ENCODE measurements around the gene XPOT. TPM values are rescaled to one million over a fixed set of nuclear protein-coding genes. Genes with fewer than 3 reads are reported as not detected.

XPOT gene
- total and polyA plus RNA-seq, 2 of the 4 experiments (the other 2 are of a cell fraction) = 40.9 to 80.8 TPM

DNA sequence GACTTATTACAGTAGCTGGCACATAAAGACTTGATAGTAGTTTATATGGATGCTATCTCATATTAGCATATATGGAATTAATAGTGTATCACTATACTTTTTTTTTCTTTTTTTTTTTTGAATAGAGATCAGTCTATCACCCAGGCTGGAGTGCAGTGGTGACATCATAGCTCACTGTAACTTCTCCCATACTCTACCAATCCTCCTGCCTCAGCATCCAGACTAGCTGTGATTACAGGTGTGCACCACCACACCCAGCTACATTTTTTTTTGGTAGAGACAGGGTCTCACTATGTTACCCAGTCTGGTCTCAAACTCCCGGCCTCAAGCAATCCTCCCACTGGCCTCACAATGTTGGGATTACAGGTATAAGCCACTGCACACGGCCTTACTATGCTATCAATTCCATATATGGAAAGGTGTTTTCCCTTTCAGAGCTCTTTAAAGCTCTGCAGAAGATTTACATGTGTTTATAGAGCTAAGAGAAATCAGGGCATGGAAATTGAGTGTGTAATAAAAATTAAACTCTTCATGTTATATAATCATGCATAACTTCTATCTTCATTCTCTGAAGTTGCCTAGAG is 46.0 kb downstream of the XPOT start:
- H3K4me1 ChIP-seq (ENCODE audit: control insufficient read depth, insufficient read depth, low read length) = peaks cover 6% of the 10 kb centered on the region
- H2AFZ ChIP-seq (replicated peaks; ENCODE audit: low read length, poor library complexity) = no peak overlapping the region
- H2AK9ac ChIP-seq (replicated peaks; ENCODE audit: low read depth, low read length, poor library complexity) = no peak overlapping the region
- no peak overlapping the region for H3K4me2 ChIP-seq (ENCODE audit: low read depth, low read length)
- H3K14ac ChIP-seq (replicated peaks; ENCODE audit: low read depth, low read length) = no peak overlapping the region
- H3K9me1 ChIP-seq (ENCODE audit: insufficient read depth, low read length) = no peaks in the 10 kb centered on the region
- H2AK5ac ChIP-seq (ENCODE audit: low read depth, low read length) = no peak overlapping the region
- H3K27me3 ChIP-seq (ENCODE audit: control insufficient read depth, insufficient read depth, low read length) = no peaks in the 10 kb centered on the region
- intact Hi-C loops (cut with micrococcal nuclease) (no loop called here), in situ Hi-C loops (cut with MboI; ENCODE audit: low sequenced_read_pairs) (no loop called here), dilution Hi-C loops (cut with HindIII; ENCODE audit: low sequenced_read_pairs, unreplicated experiment) (no loop called here)
- H3K4me3 ChIP-seq (ENCODE audit: insufficient read depth, low read depth, low read length) = no peak overlapping the region
- no TSS peak for BruUV-seq (replicated peaks)
- no CpG with 5 or more reads among the region's 2 CpGs for WGBS, 2 experiments (ENCODE audit: extremely low coverage in 2 of 2, insufficient read length in 1 of 2)
- no peak overlapping the region for H3K9ac ChIP-seq (ENCODE audit: low read depth, low read length)
- H3K4ac ChIP-seq (ENCODE audit: low read depth, low read length) = no peak overlapping the region
- ChIA-PET CTCF (interaction anchor here (0.5 to 0.6 kb wide), 2 partner anchors 74 to 101 kb away, joined by 3 to 5 read pairs; no protein-coding TSS in a partner anchor), POLR2A (ENCODE audit: unreplicated experiment) (no interaction called here)
- H3K56ac ChIP-seq (ENCODE audit: extremely low read depth, insufficient read depth, low read length) = no peak overlapping the region
- H2BK15ac ChIP-seq (ENCODE audit: low read depth, low read length) = no peak overlapping the region
- peaks cover 12% of the 10 kb centered on the region for H4K20me1 ChIP-seq (ENCODE audit: insufficient read depth, low read length)
- no peak overlapping the region for H4K91ac ChIP-seq (ENCODE audit: insufficient read depth, low read depth, low read length)
- no peak overlapping the region for H3K18ac ChIP-seq (ENCODE audit: low read depth, low read length)
- no peak overlapping the region for H2BK5ac ChIP-seq (ENCODE audit: low read depth, low read length, poor library complexity, severe bottlenecking)
- no peak overlapping the region for H3K23ac ChIP-seq (ENCODE audit: low read depth, low read length)
- H3K79me1 ChIP-seq (ENCODE audit: low read depth in 1 of 2, low read length in 2 of 2) = peaks cover 3 to 17% of the 10 kb centered on the region in 2 experiments; a peak in 3 of 4 replicates
- no peak overlapping the region for H2BK20ac ChIP-seq (ENCODE audit: low read depth, low read length)
- H3K9me3 ChIP-seq (ENCODE audit: control insufficient read depth, insufficient read depth, low read length) = no peaks in the 10 kb centered on the region
- H3K36me3 ChIP-seq (ENCODE audit: control insufficient read depth, insufficient read depth, low read length) = peaks cover 19% of the 10 kb centered on the region
- no peak overlapping the region for H4K8ac ChIP-seq (ENCODE audit: low read depth in 2 of 2, low read length in 2 of 2)
- H4K5ac ChIP-seq (ENCODE audit: low read depth, low read length) = no peak overlapping the region
- no peak for DNase-seq
- TF ChIP-seq CEBPB (IDR thresholded peaks at IDR 0.05; ENCODE audit: low read depth, low read length) (no peak), CHD1 (IDR thresholded peaks at IDR 0.05; ENCODE audit: low read depth, low read length) (no peak), MAFK (IDR thresholded peaks at IDR 0.05; ENCODE audit: low read depth, low read length) (no peak), FOS (IDR thresholded peaks at IDR 0.05; ENCODE audit: low read depth, low read length) (no peak), BHLHE40 (IDR thresholded peaks at IDR 0.05; ENCODE audit: low read depth, low read length) (no peak), POLR2A (IDR thresholded peaks at IDR 0.05; ENCODE audit: low read depth, low read length) (no peak), NFE2L2 (IDR thresholded peaks at IDR 0.05; ENCODE audit: low read depth, low read length) (no peak), SMC3 (IDR thresholded peaks at IDR 0.05; ENCODE audit: low read depth, low read length) (no peak), MAZ (IDR thresholded peaks at IDR 0.05; ENCODE audit: borderline replicate concordance, low read depth, low read length) (no peak), MXI1 (IDR thresholded peaks at IDR 0.05; ENCODE audit: borderline replicate concordance, low read depth, low read length) (no peak), RFX5 (IDR thresholded peaks at IDR 0.05; ENCODE audit: low read depth, low read length) (no peak), RCOR1 (IDR thresholded peaks at IDR 0.05; ENCODE audit: insufficient replicate concordance, low read length) (no peak)
- TF ChIP-seq, protein P1, sequence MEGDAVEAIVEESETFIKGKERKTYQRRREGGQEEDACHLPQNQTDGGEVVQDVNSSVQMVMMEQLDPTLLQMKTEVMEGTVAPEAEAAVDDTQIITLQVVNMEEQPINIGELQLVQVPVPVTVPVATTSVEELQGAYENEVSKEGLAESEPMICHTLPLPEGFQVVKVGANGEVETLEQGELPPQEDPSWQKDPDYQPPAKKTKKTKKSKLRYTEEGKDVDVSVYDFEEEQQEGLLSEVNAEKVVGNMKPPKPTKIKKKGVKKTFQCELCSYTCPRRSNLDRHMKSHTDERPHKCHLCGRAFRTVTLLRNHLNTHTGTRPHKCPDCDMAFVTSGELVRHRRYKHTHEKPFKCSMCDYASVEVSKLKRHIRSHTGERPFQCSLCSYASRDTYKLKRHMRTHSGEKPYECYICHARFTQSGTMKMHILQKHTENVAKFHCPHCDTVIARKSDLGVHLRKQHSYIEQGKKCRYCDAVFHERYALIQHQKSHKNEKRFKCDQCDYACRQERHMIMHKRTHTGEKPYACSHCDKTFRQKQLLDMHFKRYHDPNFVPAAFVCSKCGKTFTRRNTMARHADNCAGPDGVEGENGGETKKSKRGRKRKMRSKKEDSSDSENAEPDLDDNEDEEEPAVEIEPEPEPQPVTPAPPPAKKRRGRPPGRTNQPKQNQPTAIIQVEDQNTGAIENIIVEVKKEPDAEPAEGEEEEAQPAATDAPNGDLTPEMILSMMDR (conservative IDR thresholded peaks at IDR 0.05; ENCODE audit: low read depth, low read length) = no peak
- TF ChIP-seq, protein P2, sequence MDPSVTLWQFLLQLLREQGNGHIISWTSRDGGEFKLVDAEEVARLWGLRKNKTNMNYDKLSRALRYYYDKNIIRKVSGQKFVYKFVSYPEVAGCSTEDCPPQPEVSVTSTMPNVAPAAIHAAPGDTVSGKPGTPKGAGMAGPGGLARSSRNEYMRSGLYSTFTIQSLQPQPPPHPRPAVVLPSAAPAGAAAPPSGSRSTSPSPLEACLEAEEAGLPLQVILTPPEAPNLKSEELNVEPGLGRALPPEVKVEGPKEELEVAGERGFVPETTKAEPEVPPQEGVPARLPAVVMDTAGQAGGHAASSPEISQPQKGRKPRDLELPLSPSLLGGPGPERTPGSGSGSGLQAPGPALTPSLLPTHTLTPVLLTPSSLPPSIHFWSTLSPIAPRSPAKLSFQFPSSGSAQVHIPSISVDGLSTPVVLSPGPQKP (IDR thresholded peaks at IDR 0.05; ENCODE audit: borderline replicate concordance, low read depth, low read length) = no peak
- no peak overlapping the region for H2BK120ac ChIP-seq (ENCODE audit: low read depth, low read length)
- no peak overlapping the region for H3K27ac ChIP-seq (ENCODE audit: insufficient read depth, low read length)
- ATAC-seq (ENCODE audit: low read depth) = no peak
